ENCODE data around the gene SLC47A1.

Gene SLC47A1

DNA sequence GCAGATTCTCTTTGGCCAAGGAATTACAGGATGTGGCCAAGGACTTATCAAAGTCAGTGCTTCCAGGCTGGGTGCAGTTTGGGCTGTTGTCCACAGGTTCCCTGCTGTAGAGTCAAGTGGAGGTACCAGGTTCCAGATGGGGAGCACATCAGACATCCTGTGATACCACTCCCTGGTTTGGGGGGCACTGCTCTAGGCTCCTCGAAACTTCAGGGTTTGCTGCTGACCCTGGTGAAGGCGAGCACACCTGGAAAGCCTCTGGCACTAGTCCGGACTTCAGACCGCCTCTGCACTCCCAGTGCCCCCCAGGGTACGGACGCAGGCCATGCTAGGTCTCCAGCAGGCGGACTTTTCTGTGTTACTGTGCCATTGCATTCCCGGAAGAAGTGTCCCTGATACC is 10.7 kb downstream of the SLC47A1 start:
- no peak for DNase-seq (ENCODE audit: low spot score)
- TF ChIP-seq, protein P1, sequence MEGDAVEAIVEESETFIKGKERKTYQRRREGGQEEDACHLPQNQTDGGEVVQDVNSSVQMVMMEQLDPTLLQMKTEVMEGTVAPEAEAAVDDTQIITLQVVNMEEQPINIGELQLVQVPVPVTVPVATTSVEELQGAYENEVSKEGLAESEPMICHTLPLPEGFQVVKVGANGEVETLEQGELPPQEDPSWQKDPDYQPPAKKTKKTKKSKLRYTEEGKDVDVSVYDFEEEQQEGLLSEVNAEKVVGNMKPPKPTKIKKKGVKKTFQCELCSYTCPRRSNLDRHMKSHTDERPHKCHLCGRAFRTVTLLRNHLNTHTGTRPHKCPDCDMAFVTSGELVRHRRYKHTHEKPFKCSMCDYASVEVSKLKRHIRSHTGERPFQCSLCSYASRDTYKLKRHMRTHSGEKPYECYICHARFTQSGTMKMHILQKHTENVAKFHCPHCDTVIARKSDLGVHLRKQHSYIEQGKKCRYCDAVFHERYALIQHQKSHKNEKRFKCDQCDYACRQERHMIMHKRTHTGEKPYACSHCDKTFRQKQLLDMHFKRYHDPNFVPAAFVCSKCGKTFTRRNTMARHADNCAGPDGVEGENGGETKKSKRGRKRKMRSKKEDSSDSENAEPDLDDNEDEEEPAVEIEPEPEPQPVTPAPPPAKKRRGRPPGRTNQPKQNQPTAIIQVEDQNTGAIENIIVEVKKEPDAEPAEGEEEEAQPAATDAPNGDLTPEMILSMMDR (IDR thresholded peaks at IDR 0.05; ENCODE audit: borderline replicate concordance, control extremely low read depth, extremely low read depth, insufficient read depth, missing control alignments), result no peak
- in situ Hi-C loops (cut with MboI; ENCODE audit: low sequenced_read_pairs, unreplicated experiment), result no loop called here

DNA sequence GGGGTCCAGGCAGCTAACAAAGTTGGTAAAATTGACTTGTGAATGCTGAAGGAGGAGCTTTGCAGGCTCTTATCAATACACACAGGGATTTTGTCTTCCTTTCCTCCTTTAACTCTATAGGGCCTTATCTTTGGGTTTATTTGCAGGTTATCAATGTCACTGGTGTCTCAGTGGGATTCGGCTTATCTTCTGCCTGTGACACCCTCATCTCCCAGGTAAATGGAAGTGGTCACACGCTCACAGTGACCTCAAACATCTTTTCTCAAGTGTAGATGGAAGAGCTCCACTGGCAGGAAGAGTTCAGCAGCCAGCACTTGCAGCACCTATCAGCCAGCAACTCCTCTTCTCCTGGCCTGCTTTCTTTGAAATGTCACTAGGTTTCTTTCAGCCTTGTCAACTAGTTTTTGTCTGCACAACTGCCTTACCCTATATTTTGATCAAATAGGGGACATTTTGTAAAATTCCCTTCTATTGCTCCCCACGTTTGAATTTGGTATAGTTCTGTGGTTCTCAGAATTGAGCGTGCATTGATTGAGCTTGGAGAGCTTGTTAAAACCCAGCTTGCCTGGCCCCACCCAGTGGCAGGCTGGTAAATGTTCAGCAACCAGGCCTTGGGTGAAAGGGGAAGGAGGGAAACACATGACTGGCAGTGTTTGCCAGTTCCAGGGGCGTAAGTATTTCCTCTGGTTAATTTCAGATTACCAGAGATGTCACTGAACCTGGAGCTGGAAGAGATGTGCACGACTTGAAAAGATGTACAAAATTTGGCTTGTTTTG is 12.8 kb downstream of the SLC47A1 start:
- DNase-seq (ENCODE audit: low spot score), result no peak
- in situ Hi-C loops (cut with MboI; ENCODE audit: low sequenced_read_pairs, unreplicated experiment), result no loop called here
- TF ChIP-seq, protein P1 (IDR thresholded peaks at IDR 0.05; ENCODE audit: borderline replicate concordance, control extremely low read depth, extremely low read depth, insufficient read depth, missing control alignments), result no peak

DNA sequence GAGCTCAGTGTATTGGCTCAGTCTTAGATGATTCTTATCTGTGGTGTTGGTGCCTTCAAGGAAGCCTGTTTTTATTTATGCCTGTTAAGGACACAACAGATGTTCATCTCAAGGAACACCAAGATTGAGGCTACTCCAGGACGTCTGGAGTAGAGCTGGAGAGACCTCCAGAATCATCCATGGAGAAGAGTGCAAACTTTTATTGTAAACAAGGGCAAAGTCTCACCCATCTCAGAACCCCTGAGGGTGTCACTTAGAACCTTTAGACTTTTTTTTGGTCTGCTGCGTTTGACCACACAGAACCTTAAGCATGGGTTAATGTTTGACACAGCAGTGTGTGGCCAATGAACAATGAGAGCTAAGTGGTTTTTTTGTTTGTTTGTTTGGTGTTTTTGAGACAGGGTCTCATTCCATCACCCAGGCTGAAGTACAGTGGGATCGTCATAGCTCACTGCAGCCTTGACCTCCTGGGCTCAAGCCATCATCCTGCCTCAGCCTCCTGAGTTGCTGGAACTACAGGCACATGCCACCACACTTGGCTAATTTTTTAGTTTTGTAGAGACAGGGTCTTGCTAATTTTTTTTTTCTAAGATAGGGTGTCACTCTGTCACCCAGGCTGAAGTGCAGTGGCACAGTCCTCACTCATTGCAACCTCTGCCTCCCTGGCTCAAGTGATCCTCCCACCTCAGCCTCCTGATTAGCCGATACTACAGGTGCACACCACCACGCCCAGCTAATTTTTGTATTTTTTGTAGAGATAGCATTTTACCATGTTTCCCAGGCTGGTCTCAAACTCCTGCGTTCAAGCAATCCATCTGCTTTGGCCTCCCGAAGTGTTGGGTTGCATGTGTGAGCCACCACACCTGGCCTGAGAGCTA is 16.3 kb downstream of the SLC47A1 start:
- TF ChIP-seq, protein P1 (IDR thresholded peaks at IDR 0.05; ENCODE audit: borderline replicate concordance, control extremely low read depth, extremely low read depth, insufficient read depth, missing control alignments), result no peak
- DNase-seq (ENCODE audit: low spot score), result no peak
- in situ Hi-C loops (cut with MboI; ENCODE audit: low sequenced_read_pairs, unreplicated experiment), result no loop called here

DNA sequence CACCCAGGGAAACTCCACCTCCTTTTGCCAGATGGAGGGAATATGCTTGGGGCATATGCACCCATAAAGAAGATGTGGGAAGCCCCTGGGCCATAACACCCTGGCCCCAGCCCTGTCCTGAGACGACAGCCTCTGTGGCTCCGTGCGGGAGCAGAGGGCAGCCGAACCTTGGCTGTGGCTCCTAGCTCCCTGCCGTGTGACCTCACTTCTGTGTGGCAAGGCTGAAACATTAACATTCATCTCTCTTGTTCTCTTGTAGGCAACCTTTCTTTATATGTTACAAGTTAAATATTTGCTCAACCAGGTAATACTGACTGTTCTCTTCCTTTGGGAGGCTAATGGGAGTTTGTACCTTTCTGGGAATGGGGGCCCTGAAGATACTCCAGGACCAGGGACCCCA is 17.5 kb downstream of the SLC47A1 start:
- no peak for DNase-seq (ENCODE audit: low spot score)
- TF ChIP-seq, protein P1 (IDR thresholded peaks at IDR 0.05; ENCODE audit: borderline replicate concordance, control extremely low read depth, extremely low read depth, insufficient read depth, missing control alignments), result no peak
- in situ Hi-C loops (cut with MboI; ENCODE audit: low sequenced_read_pairs, unreplicated experiment), result no loop called here

DNA sequence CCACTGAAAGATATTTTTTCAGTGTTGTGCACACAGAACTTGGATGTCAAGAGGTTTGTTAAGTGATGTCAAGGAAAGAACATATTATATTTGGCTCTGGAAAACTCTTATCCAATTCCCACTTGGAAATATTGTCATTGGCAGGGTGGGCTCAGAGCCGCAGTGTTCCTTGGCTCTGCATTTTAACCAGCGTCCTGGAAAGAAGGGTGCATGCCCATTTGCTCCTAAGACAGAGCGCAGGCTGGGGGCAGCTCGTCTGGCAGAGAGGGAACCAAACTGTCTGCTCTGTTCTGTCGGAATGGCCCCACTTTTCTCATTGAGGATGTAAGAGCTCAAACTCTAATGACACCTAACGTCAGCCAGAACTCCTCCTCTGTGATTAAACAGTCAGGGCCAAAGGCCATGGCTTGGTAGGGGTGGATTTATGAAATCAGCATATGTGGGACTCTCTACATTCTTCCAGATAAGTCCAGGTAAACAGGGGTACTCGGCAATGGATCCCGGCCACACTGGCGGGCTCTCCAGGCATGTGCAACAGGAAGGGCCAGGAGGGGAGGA is 18.0 kb downstream of the SLC47A1 start:
- TF ChIP-seq, protein P1 (IDR thresholded peaks at IDR 0.05; ENCODE audit: borderline replicate concordance, control extremely low read depth, extremely low read depth, insufficient read depth, missing control alignments), result no peak
- in situ Hi-C loops (cut with MboI; ENCODE audit: low sequenced_read_pairs, unreplicated experiment), result no loop called here
- DNase-seq (ENCODE audit: low spot score), result no peak

DNA sequence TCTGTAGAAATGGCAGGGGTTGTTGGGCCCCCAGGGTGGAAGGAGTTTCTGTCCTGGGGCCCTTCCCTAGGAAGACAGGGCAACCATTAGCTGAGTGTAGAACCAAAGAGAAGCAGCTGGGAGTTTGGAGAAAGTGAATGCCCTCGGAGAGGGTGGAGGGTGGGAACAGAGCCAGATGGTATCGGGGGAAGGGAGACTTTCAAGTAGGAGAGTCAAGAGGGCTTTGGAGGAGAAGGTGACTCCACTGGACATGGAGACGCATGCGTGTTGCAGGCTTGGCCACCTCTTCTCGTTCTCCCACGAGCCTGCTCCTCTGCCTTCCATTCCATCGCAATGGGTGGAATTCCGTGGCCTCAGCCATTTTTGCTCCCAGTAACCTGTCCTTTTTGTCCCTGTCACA is 19.4 kb downstream of the SLC47A1 start:
- no peak for DNase-seq (ENCODE audit: low spot score)
- TF ChIP-seq, protein P1 (IDR thresholded peaks at IDR 0.05; ENCODE audit: borderline replicate concordance, control extremely low read depth, extremely low read depth, insufficient read depth, missing control alignments), result no peak
- in situ Hi-C loops (cut with MboI; ENCODE audit: low sequenced_read_pairs, unreplicated experiment), result no loop called here
